Measurements from ENCODE around the gene KCNQ1. TPM values are rescaled to one million over a fixed set of nuclear protein-coding genes. Genes with fewer than 3 reads are reported as not detected.

KCNQ1 gene
- total and polyA plus RNA-seq, 8 donors, result 7.1 to 37.7 (median 9.9) TPM

- no peak overlapping the region for H3K4me3 ChIP-seq
- ATAC-seq (no peak), DNase-seq (no peak)
- H3K9me3 ChIP-seq, result no peaks in the 10 kb centered on the region
- no peaks in the 10 kb centered on the region for H3K36me3 ChIP-seq
- peaks cover 0 to 13% of the 10 kb centered on the region in 2 donors for H3K27me3 ChIP-seq
- peak overlapping the region; percentile 47 to 74 for H3K27ac ChIP-seq
- intact Hi-C loops (cut with DNase I), result no loop called here
- TF ChIP-seq CTCF (IDR thresholded peaks at IDR 0.05), result no peak
- H3K4me1 ChIP-seq, result peaks cover 25 to 41% of the 10 kb centered on the region in 2 donors
Measured at GRCh38 chr11:2779499-2779980, 334.7 kb downstream of the KCNQ1 start.

DNA sequence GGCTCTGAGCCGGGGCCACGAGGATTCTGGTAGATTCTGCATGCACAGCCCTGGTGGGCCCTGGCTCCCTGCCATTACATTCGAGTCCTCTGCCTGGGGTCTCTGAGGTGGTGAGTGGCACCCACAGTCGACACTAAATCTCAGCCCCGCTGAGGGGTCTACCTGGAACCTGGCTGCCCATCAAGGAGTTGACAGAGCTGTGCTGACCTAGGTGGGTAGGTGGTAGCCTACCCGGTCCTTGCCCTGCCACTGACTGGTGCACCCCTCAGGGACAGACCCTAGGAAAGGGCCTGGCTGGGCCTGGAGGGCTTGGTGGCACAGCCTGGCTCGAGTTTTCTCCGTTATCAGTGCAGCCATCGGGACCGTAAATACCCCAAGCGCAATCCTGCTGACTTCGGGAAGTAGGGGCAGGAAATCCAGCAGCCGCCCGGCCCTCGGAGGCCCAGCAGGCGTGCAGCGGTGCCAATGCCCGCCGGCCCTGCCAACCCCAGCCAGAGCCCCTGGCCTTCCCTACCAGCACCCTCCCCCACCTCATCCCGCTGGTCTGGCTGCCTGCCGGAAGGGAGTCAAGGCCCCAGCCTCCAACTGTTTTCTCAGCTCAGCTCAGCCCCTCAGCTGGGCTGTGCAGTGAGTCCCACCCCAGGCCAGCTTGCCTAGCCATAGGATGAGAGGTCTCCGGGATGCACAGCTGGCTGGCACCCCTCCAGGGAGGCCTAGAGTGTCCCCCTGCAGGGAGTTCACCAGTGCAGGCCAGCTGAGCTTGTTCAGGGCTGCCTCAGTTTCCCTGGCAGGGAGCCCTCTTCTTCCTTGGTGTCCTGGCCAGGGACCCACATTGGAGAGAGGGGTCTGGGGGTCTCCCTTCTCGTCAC is 335.4 kb downstream of the KCNQ1 start:
- Histone ChIP-seq H3K27me3 (peaks cover 0 to 13% of the 10 kb centered on the region in 2 donors), H3K4me3 (no peak overlapping the region), H3K9me3 (no peaks in the 10 kb centered on the region), H3K4me1 (peaks cover 25 to 41% of the 10 kb centered on the region in 2 donors), H3K36me3 (no peaks in the 10 kb centered on the region), H3K27ac (peak overlapping the region; percentile 26 to 47)
- DNase-seq, result peak; percentile 34 to 77 (median 60)
- ATAC-seq, result no peak
- no peak for TF ChIP-seq CTCF (IDR thresholded peaks at IDR 0.05)
- intact Hi-C loops (cut with DNase I), result no loop called here

DNA sequence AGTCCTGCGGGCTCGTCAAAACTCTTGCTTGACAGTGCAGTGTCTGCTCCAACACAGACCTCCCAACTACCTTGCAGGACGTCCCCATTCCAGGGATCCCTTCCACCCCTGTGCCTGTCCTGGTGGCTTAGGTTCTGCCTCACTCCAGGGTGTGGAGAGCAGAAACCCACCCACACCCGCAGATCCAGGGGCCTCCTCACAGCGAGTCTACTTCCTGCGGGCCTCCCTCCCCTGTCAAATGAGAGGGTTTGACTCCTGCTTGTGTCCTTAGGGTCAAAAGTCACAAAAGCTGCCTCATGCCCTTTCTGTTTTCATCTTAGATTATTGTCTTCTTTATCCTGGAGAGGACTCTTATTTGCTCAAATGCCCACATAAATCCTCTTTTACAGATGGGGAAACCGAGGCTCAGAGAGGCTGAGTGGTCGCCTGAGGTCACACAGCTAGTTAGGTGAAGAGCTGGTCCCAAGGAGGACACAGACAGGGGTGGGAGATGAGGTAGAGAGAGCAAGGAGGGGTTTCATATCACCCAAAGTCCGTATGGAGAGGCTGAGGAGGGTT is 336.1 kb downstream of the KCNQ1 start:
- no peak for ATAC-seq
- Histone ChIP-seq H3K9me3 (no peaks in the 10 kb centered on the region), H3K27me3 (peaks cover 0 to 13% of the 10 kb centered on the region in 2 donors), H3K27ac (peak overlapping the region in 1 of 2 donors; percentile 38), H3K4me3 (no peak overlapping the region), H3K36me3 (no peaks in the 10 kb centered on the region), H3K4me1 (peaks cover 25 to 41% of the 10 kb centered on the region in 2 donors)
- intact Hi-C loops (cut with DNase I), result no loop called here
- DNase-seq, result peak in 1 of 4 donors; percentile 26
- no peak for TF ChIP-seq CTCF (IDR thresholded peaks at IDR 0.05)

DNA sequence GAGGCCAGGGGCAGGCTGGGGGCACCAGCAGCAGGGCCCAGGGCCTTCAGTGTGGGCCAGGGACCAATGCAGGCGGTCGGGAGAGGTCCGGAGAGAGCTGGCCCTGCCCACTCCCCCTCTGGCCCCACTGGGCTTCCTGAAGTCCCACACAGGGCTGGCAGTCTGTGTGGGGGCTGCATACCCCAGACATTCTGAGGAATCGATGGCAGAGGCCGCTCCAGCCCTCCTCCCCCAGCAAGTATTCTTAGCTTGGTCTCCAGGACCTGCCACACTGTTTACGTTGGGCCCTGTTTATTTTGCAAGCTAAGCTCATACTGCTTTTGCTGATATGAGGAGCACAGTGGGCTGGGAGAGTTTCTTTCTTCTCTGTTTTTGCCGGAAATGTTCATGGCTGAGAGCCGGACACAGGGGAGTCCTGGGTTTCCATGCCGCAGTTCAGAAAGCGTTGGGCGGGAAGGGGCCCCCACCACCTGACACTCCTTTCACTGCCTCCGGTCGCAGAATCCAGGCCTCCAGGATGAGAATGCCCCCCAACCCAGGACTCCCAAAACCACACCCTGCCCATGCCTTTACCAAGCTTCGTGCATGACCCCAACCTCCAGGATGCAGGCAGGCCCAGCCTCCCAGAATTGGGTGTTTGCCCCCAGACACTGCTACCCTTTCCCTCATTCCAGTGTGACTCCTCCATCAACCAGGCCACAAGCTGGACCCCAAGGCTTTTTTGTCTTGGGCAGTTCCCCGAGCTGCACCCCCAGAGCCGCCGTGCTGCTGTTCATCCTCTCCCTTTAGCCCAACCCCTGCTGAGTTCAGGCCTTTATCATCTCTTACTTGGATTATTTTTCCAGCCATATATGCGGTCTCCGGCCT is 336.8 kb downstream of the KCNQ1 start:
- no peak overlapping the region for H3K4me3 ChIP-seq
- no peaks in the 10 kb centered on the region for H3K36me3 ChIP-seq
- peaks cover 0 to 13% of the 10 kb centered on the region in 2 donors for H3K27me3 ChIP-seq
- intact Hi-C loops (cut with DNase I), result no loop called here
- DNase-seq (peak in 3 of 4 donors; percentile 29 to 68 (median 45)), ATAC-seq (no peak)
- no peaks in the 10 kb centered on the region for H3K9me3 ChIP-seq
- H3K4me1 ChIP-seq, result peaks cover 25 to 41% of the 10 kb centered on the region in 2 donors
- no peak for TF ChIP-seq CTCF (IDR thresholded peaks at IDR 0.05)
- H3K27ac ChIP-seq, result peak overlapping the region in 1 of 2 donors; percentile 38
